22Rv1 (cell line): ENCODE results near the gene PCBP2.

Experiments used
- CTCF ChIP-seq: fragments of 450-650 bp; IDR thresholded peaks from 2 replicates; pipeline ENCODE4 v1.5.1; 2017; ENCODE audit warnings: mild to moderate bottlenecking
- ZFX ChIP-seq: fragments of 450-650 bp; IDR thresholded peaks from 2 replicates; pipeline ENCODE4 v1.6.1; 2017; ENCODE audit warnings: antibody characterized with exemption, borderline replicate concordance

- TF ChIP-seq CTCF (no peak), ZFX (no peak)
Measured at GRCh38 chr12:53454707-53455106, 2.8 kb downstream of the PCBP2 start.
